LNCaP clone FGC (cell line): ENCODE measurements around the gene FBXO27.

Experiments
- DNase-seq: peaks from one replicate; pipeline ENCODE4 v3.0.0-alpha.2; 2011; ENCODE audit warnings: low read depth
- H3K4me3 ChIP-seq: 2 replicates; pipeline ENCODE4 v1.5.1; 2011; ENCODE audit warnings: mild to moderate bottlenecking, low read depth, low read length, control low read depth
- CTCF ChIP-seq: IDR thresholded peaks from 2 replicates; pipeline ENCODE4 v1.5.1; 2012; ENCODE audit warnings: mild to moderate bottlenecking; ENCODE audit not compliant: control insufficient read depth, insufficient read depth; ENCODE audit errors: extremely low read depth

FBXO27 gene

GRCh38 chr19:39030854-39031367 is 1.4 kb downstream of the FBXO27 start:
- no peak for TF ChIP-seq CTCF
- no peak for DNase-seq
- no peak overlapping the region for H3K4me3 ChIP-seq

- H3K4me3 ChIP-seq, result no peak overlapping the region
- TF ChIP-seq CTCF, result no peak
- DNase-seq, result no peak
Measured at GRCh38 chr19:39024875-39025641, 7.3 kb downstream of the FBXO27 start.

- no peak overlapping the region for H3K4me3 ChIP-seq
- TF ChIP-seq CTCF, result no peak
- no peak for DNase-seq
Measured at GRCh38 chr19:39021063-39021462, 11.3 kb downstream of the FBXO27 start.

- no peak for TF ChIP-seq CTCF
- H3K4me3 ChIP-seq, result no peak overlapping the region
- DNase-seq, result no peak
Measured at GRCh38 chr19:39017646-39018045, 14.7 kb downstream of the FBXO27 start.

GRCh38 chr19:39017026-39017425 is 15.3 kb downstream of the FBXO27 start:
- TF ChIP-seq CTCF, result no peak
- no peak for DNase-seq
- no peak overlapping the region for H3K4me3 ChIP-seq

GRCh38 chr19:39014037-39014436 is 18.3 kb downstream of the FBXO27 start:
- DNase-seq, result no peak

More at GRCh38 chr19:39014037-39014436, 18.3 kb downstream of the FBXO27 start:
- H3K4me3 ChIP-seq, result no peak overlapping the region
- no peak for TF ChIP-seq CTCF
